Right forelimb (tissue), 1 donor: Measurements from ENCODE around the gene HTR7.

Source experiments
- DNase-seq: peaks from one replicate; pipeline ENCODE4 v3.0.0-alpha.2; 2018

The HTR7 gene

DNA sequence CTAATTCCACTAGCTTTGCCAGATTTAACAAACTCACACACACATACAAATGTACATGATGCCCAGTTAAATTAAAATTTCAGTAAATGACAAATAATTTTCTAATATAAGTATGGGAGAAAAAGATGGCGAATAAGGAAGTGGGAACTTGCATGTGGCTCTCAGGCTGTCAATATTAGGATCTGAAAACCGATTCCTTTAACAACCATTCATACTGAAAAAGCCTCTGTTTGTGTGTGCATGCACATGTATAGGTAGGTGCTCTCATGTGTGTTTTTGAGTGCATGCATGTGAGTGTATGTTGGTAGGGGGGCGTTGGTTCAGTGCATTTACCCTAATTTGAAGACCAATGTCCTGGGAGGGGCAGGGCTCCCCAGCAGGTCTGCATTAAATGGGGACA, 125.3 kb downstream of the HTR7 start:
- no peak for DNase-seq

DNA sequence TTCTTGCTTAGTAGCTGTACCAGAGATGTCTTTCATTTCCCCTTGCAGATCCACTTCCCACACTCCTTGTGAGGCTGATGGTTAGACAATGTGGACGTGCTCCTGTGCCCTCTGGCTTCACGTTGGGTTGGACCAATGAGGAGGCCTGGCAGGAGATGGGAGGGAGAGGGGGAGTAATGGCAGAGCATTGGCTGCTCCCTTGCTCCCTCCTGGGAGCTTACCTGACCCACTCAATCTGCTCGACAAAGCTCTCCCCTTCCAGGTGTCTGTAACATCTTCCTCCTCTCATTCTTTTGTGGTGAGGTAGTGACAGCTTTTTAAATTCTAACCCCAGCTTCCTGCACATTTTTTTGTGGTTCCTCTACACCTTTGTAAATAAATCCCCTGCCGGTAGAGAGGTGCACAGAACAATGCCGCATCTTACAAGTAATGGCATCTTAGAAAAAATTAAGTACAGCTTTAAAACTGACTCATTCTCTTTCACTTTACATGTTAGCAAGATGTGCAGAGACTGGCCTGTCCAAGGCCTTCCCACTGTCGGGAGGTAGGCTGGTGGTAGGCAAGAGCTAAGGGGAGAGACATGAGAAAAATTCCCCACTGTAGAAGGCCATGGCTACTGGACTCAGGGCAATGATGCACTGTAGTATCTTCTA, 134.3 kb downstream of the HTR7 start:
- DNase-seq = no peak

DNA sequence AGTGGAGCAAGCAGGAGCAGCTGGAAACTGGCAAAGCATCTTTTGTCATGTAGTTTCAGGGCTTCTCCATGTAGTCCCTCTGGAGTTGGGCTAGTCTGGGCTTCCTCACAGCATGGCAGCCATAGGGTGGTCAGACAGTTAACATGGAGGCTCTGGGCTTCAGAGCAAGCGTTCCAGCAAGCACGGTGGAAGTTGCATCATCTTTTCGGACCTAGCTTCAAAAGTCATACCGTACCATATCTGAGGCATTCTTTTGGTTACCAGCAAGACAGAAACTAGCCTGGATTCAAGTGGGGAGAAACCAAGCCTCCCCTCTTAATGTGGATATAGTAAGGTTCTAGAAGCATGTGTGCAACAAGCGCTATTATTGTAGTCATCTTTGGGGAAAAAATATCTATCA, 135.0 kb downstream of the HTR7 start:
- no peak for DNase-seq

DNA sequence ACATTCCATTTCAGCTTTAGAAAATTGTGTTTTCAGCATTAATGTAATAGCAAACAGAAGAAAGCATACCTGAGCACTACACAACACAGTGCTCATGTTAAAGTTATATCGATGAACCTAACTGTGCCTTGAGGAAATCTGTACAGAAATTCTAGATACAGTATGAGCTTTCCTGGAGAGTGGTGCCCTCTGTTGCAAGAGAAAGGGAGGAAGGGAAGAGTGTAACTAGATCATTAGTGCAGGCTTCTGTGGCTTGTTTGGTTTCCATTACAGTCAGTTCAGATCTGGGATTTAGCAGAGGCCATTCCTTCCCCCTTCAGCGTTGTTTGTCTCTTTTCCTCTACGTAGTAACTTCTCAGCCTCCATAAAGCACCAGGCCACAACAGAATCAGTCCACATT, 139.7 kb downstream of the HTR7 start:
- DNase-seq = no peak

DNA sequence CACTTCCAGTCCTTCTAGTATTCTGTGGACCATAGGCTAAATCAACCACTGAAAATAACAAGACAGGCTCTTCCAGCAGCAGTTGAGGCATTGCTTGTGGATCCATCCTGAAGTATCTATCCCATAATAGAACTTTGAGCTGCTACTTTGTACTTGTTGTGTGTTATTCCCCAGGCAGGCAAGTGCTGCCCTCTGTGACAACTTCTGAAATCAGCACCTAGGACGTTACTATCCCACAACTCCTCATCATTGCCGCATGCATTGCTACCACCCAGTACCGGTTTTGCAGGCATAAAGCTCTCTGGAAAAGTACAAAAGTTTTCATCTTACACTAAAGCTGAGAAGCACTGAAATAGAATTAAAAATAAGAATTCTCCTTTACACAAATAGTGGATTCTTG, 145.3 kb downstream of the HTR7 start:
- DNase-seq = no peak

DNA sequence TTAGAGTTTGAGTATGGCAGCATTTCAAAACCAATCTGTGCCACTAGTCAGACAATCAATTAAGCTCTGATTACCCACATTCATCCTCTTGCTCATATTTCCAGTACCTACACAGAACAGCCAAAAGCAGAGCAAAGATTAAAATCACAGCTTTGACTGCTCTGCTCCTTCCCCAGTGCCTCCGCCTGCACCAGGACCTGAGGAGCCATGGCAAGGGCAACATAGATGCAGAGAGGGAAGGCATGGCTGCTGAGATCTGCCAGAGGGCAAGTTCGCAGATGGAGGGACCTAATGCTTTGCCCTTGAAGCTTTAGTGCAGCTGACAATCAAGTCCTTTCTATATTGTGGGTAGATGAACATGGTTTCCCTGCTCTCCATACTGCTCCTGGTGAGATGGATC, 148.1 kb downstream of the HTR7 start:
- no peak for DNase-seq

DNA sequence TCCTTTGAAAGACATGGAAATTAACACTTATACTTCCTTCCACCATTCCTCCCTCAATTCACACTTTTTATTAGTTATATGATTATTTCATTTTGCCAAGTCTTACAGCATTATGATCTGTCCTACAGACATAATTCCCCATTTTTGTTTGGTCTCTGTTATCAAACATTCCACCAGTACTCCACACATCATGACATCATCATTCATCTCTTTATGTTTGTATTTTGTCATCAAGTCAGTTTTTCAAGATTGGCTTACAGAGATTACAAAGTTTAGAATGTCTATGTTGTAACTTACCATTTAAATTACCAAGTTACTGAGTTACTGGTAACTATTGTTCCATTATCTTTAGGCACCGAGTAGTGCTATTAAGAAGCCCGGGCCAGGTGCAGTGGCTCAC, 150.2 kb downstream of the HTR7 start:
- DNase-seq = no peak

DNA sequence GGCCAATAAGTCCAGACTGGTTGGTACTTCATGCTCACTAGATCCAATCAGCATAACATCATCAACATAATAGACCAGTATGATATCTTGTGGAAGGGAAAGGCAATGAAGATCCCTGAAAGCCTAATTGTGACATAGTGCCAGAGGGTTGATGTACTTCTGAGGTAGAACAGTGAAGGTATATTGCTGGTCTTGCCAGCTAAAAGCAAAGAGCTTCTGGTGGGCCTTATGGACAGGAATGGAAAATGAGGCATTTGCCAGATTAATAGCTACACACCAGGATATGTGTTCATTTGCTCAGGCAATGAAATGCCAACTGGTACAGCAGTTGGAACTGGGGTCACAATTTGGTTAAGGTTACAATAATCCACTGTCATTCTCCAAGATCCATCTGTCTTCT, 156.4 kb downstream of the HTR7 start:
- DNase-seq = no peak

DNA sequence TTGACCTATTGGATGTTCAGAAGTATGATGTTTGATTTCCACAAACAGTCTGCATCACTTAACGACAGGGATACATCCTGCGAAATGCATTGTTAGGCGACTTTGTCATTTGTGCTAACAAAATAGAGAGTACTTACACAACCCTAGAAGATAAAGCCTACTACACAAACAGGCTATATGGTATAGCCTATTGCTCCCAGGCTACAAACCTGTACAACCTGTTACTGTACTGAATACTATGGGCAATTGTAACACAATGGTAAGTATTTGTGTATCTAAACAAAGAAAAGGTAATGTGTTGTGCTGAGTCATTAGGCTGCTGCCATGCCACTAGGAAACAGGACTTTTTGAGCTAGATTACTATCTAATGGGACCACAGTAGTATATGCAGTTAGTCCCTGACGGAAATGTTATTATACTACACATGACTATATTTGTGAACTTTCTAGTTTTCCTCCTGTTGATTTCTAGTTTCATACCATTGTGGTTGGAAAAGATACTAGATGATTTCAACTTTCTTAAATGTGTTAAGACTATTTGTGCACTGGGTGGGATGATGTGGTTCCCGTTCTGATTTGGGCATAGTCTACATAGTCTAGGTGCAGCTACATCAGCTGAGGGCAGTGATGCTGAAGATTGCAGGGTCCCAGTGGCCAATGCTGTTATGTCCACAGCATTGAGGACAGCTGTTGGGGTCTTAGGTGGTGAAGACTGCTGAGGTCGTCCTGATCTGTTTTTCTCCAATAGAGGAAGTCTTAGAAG, 161.7 kb downstream of the HTR7 start:
- no peak for DNase-seq
